GM21576 (cell line): ENCODE results near the gene SH3RF2.
"Not testable (repeated sequence)": the region's sequence is repeated elsewhere in the genome, so short reads cannot be mapped to it uniquely, and the experiment has no call there.

Source experiments
- ATAC-seq: cut with Tn5 transposase; IDR thresholded peaks from one replicate; pipeline ENCODE4 v1.9.1; 2021; ENCODE audit warnings: mild to moderate bottlenecking, moderate library complexity; ENCODE audit not compliant: unreplicated experiment

SH3RF2 gene

DNA sequence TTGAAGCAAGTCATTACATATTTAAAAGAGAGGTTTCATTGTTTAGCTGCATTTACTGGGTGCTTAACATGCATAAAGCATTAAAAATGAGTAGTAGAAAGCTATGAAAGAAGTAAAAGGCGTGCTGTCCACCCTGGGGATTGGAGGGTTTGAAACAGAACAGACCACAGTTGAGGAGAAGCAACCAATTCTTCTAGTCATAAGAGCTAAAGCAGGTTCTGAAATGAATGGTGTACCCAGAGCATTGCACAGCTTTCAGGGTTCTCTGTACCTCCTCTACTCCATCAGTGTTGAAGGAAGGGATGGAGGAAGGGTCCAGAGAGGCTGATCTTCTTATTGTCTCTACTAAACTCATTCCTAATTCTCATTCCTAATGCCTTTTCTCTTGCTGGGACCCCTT, 68.9 kb downstream of the SH3RF2 start:
- no peak for ATAC-seq

DNA sequence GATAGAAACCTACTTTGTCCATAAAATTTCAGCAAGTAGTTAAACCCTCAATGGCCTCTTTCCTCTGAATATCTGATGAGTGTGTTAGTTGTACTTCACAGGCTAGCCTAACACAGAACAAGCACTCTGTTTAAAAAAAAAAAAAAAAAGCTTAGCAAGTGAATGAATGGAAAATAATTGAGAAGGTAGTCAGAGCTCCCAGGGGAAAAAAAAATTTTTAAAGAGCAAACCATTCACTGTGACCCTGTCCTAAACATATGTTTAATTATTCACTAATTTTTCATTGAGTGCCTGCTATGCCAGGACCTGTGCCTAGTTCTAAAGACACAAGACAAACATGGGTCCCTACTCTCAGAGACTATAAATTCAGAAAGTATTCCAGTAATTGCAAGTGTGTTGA, 69.3 kb downstream of the SH3RF2 start:
- ATAC-seq = no peak

DNA sequence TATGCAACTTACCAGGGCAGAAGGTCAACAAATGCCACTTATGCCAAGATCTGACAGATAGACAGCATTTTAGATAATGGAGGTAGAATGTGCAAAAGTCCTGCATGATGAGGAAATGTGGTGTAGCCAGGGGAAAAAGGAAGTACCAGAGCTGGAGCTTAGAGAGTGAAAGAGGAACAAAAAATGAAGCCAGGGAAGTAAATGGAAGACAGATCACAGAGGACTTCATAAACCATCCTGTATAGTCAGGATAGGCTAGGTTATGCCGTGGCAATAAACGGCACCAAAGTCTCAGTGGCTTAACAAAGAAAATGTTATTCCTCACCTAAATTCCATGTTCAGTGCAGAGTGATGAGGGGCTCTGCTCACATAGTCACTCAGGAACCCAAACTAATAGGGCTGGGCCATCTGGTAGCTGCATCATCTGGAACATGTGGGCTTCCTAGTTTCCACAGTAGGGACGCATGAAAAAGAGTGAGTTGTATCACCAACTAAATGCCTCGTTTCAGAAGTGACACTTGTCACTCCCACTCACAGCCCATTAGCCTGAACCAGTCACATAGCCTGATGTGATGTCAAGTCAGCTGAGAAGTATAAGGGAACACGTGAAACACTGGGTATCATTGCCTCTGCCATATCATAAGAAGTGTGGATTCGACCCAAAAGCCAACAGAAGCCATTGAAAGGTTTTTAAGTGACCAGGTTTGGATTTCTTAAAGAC, 70.3 kb downstream of the SH3RF2 start:
- ATAC-seq = no peak

DNA sequence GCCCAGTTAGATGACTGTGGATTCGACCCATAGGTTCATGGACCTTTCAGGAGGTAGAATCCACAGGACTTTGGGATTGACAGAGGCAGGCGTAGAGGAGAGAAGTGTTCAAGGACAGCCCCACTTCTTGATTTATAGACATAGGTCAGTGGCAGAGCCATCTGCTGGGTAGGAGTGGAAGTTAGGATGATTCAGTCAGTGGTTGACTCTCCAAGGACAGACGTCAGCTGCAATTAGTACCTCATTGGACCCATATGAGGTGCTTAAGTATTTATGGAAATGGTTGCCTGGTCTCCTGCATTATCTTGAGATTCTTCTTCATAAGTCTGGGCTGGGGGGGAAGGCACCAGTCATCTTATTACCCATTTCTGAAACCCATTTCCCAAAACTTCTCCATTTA, 70.9 kb downstream of the SH3RF2 start:
- no peak for ATAC-seq

DNA sequence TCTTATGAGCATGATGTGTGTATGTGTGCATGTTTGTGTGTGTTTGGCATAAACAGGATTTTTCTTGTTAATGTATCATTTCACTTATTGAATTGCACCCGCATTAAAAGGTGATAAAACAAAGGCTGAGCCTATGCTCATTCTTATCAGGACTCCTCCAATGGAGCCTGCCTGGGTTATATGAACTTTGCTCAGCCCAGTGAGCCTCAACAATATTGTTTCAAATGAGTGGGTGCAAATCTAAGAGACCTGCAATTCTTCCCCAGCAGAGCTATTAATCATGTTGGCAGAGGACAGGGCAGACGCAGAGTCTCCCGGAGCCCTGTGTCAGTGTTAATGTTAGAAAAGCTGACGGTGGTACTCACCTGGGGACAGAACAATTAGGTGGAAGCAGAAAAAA, 71.6 kb downstream of the SH3RF2 start:
- no peak for ATAC-seq

DNA sequence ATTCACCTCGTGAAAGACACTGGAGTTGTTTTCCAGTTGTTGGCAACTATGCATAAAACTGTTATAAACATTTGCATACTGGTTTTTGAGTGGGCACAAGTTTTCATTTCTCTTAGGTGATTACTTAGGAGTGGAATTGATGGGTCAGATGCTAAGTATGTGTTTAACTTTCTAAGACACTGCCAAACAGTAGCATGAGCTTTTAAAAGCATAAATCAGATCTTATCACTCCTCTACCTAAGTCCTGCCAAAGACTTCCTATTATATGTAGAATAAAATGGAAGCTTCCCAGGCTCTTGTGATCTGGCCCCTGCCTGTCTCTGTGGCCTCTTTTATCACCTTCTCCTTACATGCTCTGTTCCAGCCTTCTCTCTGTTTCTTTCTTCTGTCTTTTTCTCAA, 72.6 kb downstream of the SH3RF2 start:
- no peak for ATAC-seq

DNA sequence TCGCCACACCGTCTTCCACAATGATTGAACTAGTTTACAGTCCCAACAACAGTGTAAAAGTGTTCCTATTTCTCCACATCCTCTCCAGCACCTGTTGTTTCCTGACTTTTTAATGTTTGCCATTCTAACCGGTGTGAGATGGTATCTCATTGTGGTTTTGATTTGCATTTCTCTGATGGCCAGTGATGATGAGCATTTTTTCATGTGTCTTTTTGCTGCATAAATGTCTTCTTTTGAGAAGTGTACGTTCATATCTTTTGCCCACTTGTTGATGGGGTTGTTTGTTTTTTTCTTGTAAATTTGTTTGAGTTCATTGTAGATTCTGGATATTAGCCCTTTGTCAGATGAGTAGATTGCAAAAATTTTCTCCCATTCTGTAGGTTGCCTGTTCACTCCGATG, 74.1 kb downstream of the SH3RF2 start:
- ATAC-seq = not testable (repeated sequence)

DNA sequence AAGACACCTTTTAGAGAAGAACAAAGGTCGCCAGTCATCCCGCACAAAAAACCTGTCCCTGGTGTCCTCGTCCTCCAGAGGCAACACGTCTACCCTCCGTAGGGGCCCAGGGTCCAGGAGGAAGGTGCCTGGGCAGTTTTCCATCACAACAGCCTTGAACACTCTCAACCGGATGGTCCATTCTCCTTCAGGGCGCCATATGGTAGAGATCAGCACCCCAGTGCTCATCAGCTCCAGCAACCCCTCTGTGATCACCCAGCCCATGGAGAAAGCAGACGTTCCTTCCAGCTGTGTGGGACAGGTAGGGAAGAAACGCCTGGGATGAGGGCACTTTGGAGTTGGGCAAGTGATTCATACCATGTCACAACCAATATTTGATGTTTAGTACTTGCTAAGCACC, 77.4 kb downstream of the SH3RF2 start:
- no peak for ATAC-seq

DNA sequence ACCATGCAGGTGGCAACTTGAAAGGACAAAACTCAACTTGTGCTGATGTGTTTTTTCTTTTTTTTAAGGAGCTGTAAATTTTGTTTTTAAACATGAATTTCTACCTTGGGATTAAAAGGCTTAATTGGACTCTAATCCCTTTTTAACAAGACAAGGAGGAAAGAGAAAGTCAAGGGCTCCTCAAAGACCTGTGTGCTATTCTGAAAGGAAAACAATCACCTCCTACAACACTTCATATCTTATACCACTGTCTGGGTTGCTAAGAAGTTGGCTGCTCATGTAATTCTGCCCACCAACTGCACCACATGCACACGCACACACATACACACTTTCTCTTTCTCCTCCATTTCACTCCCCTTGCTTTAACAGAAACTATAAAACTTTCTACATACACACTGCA, 78.6 kb downstream of the SH3RF2 start:
- ATAC-seq = no peak

DNA sequence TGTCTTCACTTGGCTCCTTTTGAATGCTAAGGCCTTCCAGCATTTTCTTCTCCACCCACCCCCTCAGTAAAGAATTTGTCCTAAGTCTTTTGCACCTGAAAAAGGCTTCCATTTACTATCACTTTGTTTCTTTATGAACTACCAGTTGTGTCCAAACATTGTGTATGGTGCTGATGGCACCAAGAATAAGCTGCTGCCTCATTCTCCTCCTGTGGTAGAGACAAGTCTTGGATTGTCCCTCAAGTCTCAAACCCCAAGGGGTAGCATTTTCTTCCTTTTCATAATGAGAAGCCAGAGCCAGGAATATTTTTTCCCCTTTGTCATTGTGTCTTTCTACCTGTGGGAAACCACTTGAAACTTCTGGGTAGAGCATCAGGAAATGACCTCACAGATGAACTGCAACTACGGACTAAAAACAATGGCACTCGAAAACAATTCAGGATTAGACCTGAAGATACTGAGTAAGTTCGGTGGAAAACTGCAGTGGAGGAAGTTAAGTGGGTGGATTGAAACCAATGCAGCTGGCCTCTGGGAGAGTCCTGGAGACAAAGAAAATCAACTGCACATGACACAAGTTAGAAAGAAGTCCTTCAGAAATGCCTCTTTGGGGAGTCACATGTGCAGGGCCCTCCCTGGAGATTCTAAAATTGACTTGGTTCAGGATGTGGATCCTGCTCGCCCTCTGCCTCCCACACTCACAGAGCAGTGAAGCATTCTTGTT, 80.5 kb downstream of the SH3RF2 start:
- ATAC-seq = no peak

DNA sequence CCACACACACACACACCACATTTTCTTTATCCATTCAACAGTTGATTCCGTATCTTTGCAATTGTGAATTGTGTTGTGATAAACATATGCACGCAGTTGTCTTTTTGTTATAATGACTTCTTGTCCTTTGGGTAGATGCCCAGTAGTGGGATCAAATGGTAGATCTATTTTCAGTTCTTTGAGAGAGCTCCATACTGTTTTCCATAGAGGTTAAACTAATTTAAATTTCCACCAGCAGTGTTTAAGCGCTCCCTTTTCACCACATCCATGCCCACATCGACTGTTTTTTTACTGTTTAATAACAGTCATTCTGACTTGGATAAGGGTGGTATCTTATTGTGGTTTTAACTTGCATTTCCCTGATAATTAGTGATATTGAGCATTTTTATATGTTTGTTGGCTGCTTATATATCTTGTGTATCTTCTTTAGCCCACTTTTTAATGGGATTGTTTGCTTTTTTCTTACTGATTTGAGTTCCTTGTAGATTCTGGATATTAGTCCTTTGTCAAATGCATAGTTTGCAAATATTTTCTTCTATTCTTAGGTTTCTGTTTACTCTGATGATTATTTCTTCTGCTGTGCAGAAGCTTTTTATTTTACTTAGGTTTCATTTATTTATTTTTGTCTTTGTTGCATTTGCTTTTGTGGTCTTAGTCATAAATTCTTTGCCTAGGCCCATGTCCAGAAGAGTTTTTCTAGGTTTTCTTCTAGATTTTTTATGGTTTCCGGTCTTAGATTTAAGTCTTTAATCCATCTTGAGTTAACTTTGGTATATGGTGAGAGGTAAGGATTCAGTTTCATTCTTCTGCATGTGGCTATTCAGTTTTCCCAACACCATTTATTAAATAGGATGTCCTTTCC, 82.4 kb downstream of the SH3RF2 start:
- no peak for ATAC-seq

DNA sequence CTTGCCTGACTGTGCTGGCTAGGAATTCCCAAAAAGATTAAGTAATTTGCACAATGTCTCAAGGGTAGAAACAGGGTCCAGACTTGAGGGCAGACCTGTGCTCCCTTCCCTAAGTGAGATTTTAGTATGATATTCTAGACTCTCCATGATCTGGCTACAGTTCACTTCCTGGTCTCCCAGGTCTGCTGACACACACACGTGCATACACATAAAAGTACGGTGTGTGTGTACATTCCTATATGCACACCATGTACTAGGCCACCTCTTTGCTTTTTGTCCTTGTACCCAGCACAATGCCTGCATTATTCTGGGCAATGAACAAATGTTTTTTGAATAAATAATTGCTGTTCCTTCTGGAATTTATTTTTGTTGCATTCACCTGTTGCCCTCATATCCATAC, 83.7 kb downstream of the SH3RF2 start:
- ATAC-seq = no peak

DNA sequence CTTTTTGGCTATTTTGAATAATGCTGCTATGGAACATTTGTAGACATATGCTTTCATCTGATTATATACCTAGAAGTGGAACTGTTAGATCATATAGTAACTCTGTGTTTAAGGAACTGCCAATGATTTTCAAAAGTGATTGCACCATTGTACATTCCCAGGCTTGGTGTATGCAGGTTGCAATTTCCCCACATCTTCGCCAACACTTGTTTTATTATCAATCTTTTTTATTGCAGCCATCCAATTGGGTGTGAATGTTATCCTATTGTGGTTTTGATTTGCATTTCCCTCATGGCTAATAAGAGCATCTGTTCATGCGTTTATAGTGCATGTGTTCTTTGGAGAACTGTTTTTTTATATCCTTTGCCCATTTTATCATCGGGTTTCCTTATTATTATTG, 87.7 kb downstream of the SH3RF2 start:
- ATAC-seq = no peak

DNA sequence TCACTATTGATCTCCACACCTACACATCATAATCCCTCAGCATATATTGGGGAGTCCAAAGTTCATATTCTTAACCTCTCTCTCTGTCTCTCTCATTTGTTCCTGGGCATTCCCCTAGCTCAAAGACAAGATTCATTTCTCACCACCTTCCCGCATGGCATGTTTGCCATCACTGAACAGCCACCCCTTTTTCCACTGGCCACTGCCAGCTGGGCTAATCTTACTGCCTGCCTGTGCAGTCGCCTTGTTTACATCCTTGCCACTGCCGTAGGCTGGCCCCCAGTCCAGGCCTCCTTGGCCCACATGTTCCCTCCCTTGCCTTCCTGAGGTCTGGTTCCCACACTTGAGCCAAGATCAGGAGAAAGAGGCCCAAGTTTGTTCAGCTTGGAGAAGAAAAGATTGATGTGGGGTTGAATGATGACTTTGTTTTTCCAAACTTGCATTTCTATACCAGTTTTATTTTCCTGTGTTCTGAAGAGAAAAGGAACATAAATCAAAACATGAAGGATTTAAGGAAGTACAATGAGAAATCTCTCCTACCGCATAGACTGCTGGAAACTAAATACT, 88.8 kb downstream of the SH3RF2 start:
- no peak for ATAC-seq

DNA sequence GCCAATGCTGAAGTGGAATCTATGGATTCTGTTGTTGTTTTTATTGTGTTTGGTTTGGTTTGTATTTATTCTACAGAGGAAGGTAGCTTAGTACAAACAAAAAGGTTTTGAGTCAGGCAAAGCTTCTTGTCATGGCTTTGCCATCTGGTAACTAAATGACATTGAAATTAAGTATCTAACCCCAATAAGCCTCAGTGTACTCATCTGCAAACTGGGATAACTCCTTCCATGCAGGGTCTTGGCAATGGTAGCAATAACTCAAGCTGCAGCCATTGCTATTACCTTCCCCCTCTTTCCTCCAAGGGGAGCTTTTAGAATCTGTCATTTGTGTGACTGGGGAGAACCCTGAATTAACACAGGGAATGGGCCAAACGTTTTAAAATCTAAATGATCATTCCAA, 89.3 kb downstream of the SH3RF2 start:
- no peak for ATAC-seq

DNA sequence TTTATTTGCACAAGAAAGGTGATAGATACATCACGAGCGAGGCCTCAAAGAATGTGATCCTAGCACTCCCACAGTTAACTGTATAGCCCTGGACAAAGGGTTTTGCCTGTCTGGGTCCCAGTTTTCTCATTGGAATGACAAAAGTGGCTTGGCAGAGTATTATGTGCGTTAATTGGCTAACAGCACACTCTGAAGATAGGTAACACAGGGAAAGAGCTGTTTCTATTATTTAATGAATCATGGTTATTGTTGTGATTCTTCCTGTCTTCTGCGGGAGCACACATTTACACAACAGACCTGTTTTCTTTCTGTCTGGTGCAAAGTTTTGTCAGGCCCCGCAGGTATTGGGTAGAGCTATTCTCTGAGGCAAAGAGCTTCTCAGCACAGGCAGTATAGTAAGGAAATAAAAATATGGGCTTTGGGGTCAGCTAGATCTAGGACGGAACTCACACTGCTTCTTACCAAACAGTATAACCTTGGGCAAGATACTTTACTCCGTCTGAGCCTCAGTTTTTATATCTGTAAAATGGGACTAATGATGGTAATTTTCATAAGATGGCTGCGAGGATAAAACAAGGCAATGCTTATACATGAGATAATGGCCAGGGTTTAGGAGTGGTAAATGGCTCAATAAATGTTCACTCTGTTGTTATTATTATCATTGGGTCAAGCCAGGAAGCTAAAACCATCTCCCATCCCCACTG, 90.1 kb downstream of the SH3RF2 start:
- ATAC-seq = no peak

DNA sequence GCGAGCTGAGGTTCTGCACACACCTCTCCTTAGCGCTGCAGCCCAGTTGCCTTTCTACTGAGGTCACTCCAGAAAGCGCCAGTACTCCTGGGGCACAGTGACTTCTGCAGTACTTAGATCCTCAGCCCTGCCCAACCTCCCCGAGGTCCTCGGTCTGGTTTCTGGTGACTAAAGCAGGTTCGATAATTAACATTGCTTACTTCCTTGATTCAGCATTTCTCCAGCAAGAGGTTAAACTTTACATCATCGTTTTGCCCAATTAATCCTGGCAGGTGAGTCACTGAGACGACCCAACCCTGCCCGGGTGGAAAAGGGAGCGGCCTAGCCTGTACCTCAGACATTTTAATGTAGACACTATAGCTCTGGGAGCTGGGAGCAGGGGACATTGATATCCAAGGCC, 91.4 kb downstream of the SH3RF2 start:
- ATAC-seq = no peak

DNA sequence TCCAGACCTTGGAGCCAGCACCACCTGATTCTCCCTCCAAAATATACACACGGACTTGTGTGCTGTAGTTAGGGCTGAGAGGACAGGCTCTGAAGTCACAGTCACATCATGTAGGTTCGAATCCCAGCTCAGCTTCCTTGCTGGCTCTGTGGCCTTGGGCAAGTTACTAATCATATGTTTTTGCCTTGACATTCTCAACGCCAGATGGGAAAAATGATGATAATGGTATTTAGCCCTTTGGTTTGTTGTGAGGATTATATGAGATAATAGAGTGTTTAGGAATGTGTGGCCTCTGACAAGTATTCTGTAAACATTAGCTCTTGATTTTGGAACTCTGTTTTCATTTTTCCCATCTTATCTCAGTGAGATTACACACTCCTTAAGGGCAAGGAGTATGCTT, 96.5 kb downstream of the SH3RF2 start:
- no peak for ATAC-seq

DNA sequence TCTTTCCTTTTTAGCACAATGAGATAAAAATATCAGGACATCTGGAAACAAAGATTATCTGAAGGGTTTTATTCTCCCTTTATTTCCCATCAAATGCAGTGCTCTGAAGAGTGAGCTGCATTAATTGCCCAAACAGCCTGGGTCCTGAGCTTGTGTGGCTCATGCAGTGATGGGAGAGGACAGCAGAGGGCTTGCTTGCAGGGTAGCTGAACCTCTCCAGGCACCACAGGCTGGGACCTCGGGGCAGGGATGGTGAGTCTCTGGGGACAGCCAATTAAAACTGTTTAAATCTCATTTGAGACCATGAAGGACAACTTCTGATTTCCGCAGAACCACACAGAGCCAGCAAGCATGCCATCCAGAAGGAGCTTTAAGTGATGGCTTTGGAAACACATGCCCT, 97.7 kb downstream of the SH3RF2 start:
- ATAC-seq = no peak

DNA sequence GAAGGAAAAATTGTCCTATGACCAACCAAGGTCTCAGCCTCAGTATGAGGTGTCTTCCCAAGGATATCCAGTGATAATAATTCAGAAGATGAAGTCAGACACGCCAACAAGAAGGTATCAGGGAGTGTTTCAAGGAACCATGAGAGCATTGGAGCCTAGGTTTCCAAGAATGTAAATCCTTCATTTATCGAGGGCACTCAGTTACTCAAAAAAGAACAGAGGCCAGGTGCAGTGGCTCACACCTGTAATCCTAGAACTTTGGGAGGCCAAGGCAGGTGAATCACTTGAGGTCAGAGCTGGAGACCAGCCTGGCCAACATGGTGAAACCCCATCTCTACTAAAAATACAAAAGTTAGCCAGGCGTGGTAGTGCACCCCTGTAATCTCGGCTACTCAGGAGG, 98.2 kb downstream of the SH3RF2 start:
- ATAC-seq = no peak

DNA sequence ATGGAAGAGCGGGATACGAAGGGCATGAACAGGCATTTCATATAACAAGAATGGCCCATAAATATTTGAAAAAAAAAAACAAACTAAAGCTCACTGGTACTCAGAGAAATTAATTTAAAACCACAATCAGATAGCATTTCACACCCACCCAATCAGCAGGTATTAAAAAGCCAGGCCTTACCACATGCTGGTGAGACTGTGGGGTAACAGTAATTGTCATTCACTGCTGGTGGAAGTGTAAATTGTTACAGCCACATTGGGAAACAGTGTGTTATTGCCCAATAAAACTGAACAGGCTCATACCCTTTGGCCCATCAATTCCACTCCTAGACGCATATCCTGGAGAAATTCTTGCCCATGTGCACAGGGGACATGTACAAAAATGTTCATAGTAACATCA, 103.0 kb downstream of the SH3RF2 start:
- ATAC-seq = no peak
